HepG2 (cell line): Measurements from ENCODE around the gene HINT2. TPM values are rescaled to one million over a fixed set of nuclear protein-coding genes. Genes with fewer than 3 reads are reported as not detected.

Experiments used
- ATAC-seq: fragments of 200-7000 bp; cut with Tn5 transposase; 3 replicates; pipeline ENCODE4 v1.9.1; 2020; ENCODE audit warnings: mild to moderate bottlenecking, moderate library complexity
- BruUV-seq: library from RNA; stranded (reverse); fragments of 400-500 nt; replicated peaks from 2 replicates; lab custom pipeline; 2021; lab: Mats Ljungman, UMichigan
- CTCF ChIA-PET: fragments of 300-600 bp; formaldehyde crosslinking; extraction: SDS; loops from one replicate; lab custom pipeline; 2021; ENCODE audit warnings: low total read pairs, inconsistent platforms, low intra/inter-chr PET ratio; lab: Yijun Ruan, JAX
- POLR2A ChIA-PET: fragments of 350-600 bp; sonication (Branson Sonifier 250); formaldehyde crosslinking; loops from one replicate; lab custom pipeline; 2020; ENCODE audit warnings: antibody characterized with exemption, inconsistent platforms; lab: Yijun Ruan, JAX
- DNase-seq: peaks from one replicate; pipeline ENCODE4 v3.0.0-alpha.2; 2015; ENCODE audit warnings: low spot score
- FAIRE-seq: peaks from 3 replicates; lab custom pipeline; 2011; peaks lifted over from hg19 to GRCh38; lab: Jason Lieb, UNC
- H2AFZ ChIP-seq: one replicate; pipeline ENCODE4 v1.6.1; 2011; ENCODE audit warnings: low read length, inconsistent platforms
- H3K27ac ChIP-seq: fragments of 300-600 bp; 3 replicates; pipeline ENCODE4 v1.8.0; 2011; ENCODE audit warnings: mixed run types, mild to moderate bottlenecking, mixed read lengths, low read length, inconsistent platforms; ENCODE audit not compliant: insufficient read depth; ENCODE audit errors: extremely low read length
- H3K27me3 ChIP-seq, 2 experiments: fragments of 200-600 bp in 1 of 2; 2 replicates in 1 of 2; 3 replicates in 1 of 2; pipeline versions ENCODE4 v1.6.0 to v1.8.0; 2011; ENCODE audit warnings: low read length in 2 of 2, mild to moderate bottlenecking in 2 of 2, moderate library complexity in 2 of 2, inconsistent platforms in 1 of 2; ENCODE audit not compliant: insufficient read depth in 2 of 2, control insufficient read depth in 1 of 2
- H3K36me3 ChIP-seq, 2 experiments: fragments of 200-600 bp in 1 of 2; replicated peaks in 1 of 2; 2 replicates in 1 of 2; 3 replicates in 1 of 2; pipeline versions ENCODE4 v1.5.1 to v1.8.0; 2011; ENCODE audit warnings: low read length in 2 of 2, inconsistent platforms in 1 of 2; ENCODE audit not compliant: insufficient read depth in 2 of 2, control insufficient read depth in 1 of 2
- H3K4me1 ChIP-seq: 2 replicates; pipeline ENCODE4 v1.5.1; 2012; ENCODE audit warnings: low read length, inconsistent platforms; ENCODE audit not compliant: insufficient read depth
- H3K4me2 ChIP-seq: 2 replicates; pipeline ENCODE4 v1.6.0; 2011; ENCODE audit warnings: low read depth, low read length, inconsistent platforms
- H3K4me3 ChIP-seq, 3 experiments: fragments of 200-600 bp in 1 of 3; sonication (generic), shearing (Covaris generic) in 1 of 3; replicated peaks in 1 of 3; 2 replicates each; pipeline ENCODE4 v1.5.1; 2011 to 2016; ENCODE audit warnings: low read length in 3 of 3, inconsistent platforms in 2 of 3, low read depth in 2 of 3, mild to moderate bottlenecking in 2 of 3, control low read depth in 1 of 3, mixed read lengths in 1 of 3; ENCODE audit not compliant: insufficient read depth in 1 of 3
- H3K79me2 ChIP-seq: one replicate; pipeline ENCODE4 v1.6.1; 2011; ENCODE audit warnings: low read length, inconsistent platforms; ENCODE audit not compliant: insufficient read depth
- H3K9ac ChIP-seq: 2 replicates; pipeline ENCODE4 v1.6.0; 2011; ENCODE audit warnings: mild to moderate bottlenecking, low read depth, low read length, inconsistent platforms; ENCODE audit not compliant: insufficient read depth
- H3K9me3 ChIP-seq: 2 replicates; pipeline ENCODE4 v1.5.1; 2012; ENCODE audit warnings: mild to moderate bottlenecking, low read length
- H4K20me1 ChIP-seq: 2 replicates; pipeline ENCODE4 v1.6.0; 2011; ENCODE audit warnings: inconsistent platforms, mild to moderate bottlenecking, low read length, moderate library complexity; ENCODE audit not compliant: insufficient read depth
- ATF1 ChIP-seq: IDR thresholded peaks from 2 replicates; pipeline ENCODE4 v1.6.1; 2016; ENCODE audit warnings: mild to moderate bottlenecking, control low read depth
- CREM ChIP-seq, 2 experiments: sonication (generic) in 1 of 2; formaldehyde crosslinking in 1 of 2; IDR thresholded peaks; 2 replicates each; pipeline versions ENCODE4 v1.4.0 to v1.6.1; 2016 to 2020; ENCODE audit warnings: antibody characterized with exemption in 1 of 2, mild to moderate bottlenecking in 1 of 2, missing genetic modification reagents in 1 of 2
- GRHL1 ChIP-seq: sonication (generic); formaldehyde crosslinking; conservative IDR thresholded peaks from 2 replicates; pipeline ENCODE4 v1.8.0; 2022; ENCODE audit warnings: missing genetic modification reagents
- HHEX ChIP-seq: IDR thresholded peaks from 2 replicates; pipeline ENCODE4 v1.6.1; 2016; ENCODE audit warnings: control low read depth
- HNF1B ChIP-seq: sonication (generic); formaldehyde crosslinking; IDR thresholded peaks from 2 replicates; pipeline ENCODE4 v1.5.1; 2020; ENCODE audit warnings: mild to moderate bottlenecking, moderate library complexity, missing genetic modification reagents
- KDM1A ChIP-seq: IDR thresholded peaks from 2 replicates; pipeline ENCODE4 v1.6.1; 2016; ENCODE audit warnings: missing compliant biosample characterization
- KLF13 ChIP-seq: sonication (generic); formaldehyde crosslinking; IDR thresholded peaks from 2 replicates; pipeline ENCODE4 v1.4.0; 2020; ENCODE audit warnings: mild to moderate bottlenecking, missing genetic modification reagents
- MYC ChIP-seq: sonication (generic); formaldehyde crosslinking; IDR thresholded peaks from 2 replicates; pipeline ENCODE4 v1.9.0; 2021; ENCODE audit warnings: missing genetic modification reagents, borderline replicate concordance
- PRDM4 ChIP-seq: sonication (generic); formaldehyde crosslinking; IDR thresholded peaks from 2 replicates; pipeline ENCODE4 v1.9.0; 2021; ENCODE audit warnings: missing genetic modification reagents, borderline replicate concordance
- SKI ChIP-seq: fragments of 450-650 bp; IDR thresholded peaks from one replicate; pipeline ENCODE4 v1.6.1; 2018; ENCODE audit warnings: mild to moderate bottlenecking; ENCODE audit not compliant: partially characterized antibody
- SMARCE1 ChIP-seq: fragments of 450-650 bp; IDR thresholded peaks from 2 replicates; pipeline ENCODE4 v1.6.1; 2017; ENCODE audit warnings: borderline replicate concordance
- ZNF10 ChIP-seq: sonication (generic); formaldehyde crosslinking; IDR thresholded peaks from 2 replicates; pipeline ENCODE4 v1.4.0; 2020; ENCODE audit warnings: mild to moderate bottlenecking, low read depth, missing genetic modification reagents, borderline replicate concordance
- ZNF446 ChIP-seq: sonication (generic); formaldehyde crosslinking; IDR thresholded peaks from 2 replicates; pipeline ENCODE4 v1.5.0; 2020; ENCODE audit warnings: mild to moderate bottlenecking, missing genetic modification reagents
- ZNF549 ChIP-seq: sonication (generic); formaldehyde crosslinking; IDR thresholded peaks from 2 replicates; pipeline ENCODE4 v1.5.0; 2020; ENCODE audit warnings: missing genetic modification reagents
- WGBS: methylation state at CpG from one replicate; pipeline ENCODE4 v1.1.6; 2017; ENCODE audit warnings: low lambda C conversion rate; 5-methylcytosine and 5-hydroxymethylcytosine counted together
- in situ Hi-C: cut with HindIII; loops from 2 replicates; pipeline ENCODE4 v1.10.0; 2017; ENCODE audit warnings: low pct_unique_long_range_greater_than_20kb; ENCODE audit not compliant: extremely low pct_ligation_motif_present
- intact Hi-C: fragments of 100-400 bp; cut with micrococcal nuclease; formaldehyde crosslinking; loops from one replicate; pipeline ENCODE4 v1.10.0; 2022; ENCODE audit not compliant: unreplicated experiment
- polyA plus RNA-seq, 8 experiments: library from polyadenylated mRNA; depleted of rRNA in 3 of 8; stranded (reverse) in 7 of 8; unstranded in 1 of 8; fragments of >200 nt; fragmentation: Illumina TruSeq in 4 of 8; extraction: Trizol in 4 of 8; gene quantifications; 2 replicates each; pipeline versions ENCODE4 v1.2.1 to v1.2.3, GENCODE V29; 2011 to 2016; ENCODE audit warnings: low read depth in 4 of 8, missing spikeins in 1 of 8, mixed read lengths in 1 of 8; ENCODE audit not compliant: insufficient read depth in 1 of 8
- total RNA-seq, 5 experiments: library from RNA; depleted of rRNA; stranded (reverse); fragments of >200 nt; fragmentation: Illumina TruSeq; extraction: Trizol; gene quantifications; 2 replicates each; pipeline ENCODE4 v1.2.3, GENCODE V29; 2016; ENCODE audit warnings: low read depth in 1 of 5

HINT2 gene
- total and polyA plus RNA-seq, 2 of the 13 experiments (the other 11 are each of a cell fraction or from before 2014, with no cell fraction given): 37.9 to 56.2 TPM

GRCh38 chr9:35840881-35841644 lies 26.2 kb upstream of the HINT2 start:
- CTCF ChIA-PET: no interaction called here
- in situ Hi-C loops (no loop called here), intact Hi-C loops (no loop called here)
- Histone ChIP-seq H3K27me3 (no peaks in the 10 kb centered on the region; a peak in 1 of 5 replicates), H4K20me1 (no peaks in the 10 kb centered on the region), H3K4me2 (no peak overlapping the region), H3K36me3 (no peaks in the 10 kb centered on the region), H3K27ac (no peak overlapping the region), H3K79me2 (no peaks in the 10 kb centered on the region), H2AFZ (no peak overlapping the region), H3K4me3 (no peak overlapping the region), H3K9me3 (no peaks in the 10 kb centered on the region), H3K4me1 (peaks cover 15% of the 10 kb centered on the region), H3K9ac (no peak overlapping the region)
- FAIRE-seq (no peak), DNase-seq (no peak), ATAC-seq (peak; percentile 49)
- POLR2A ChIA-PET: no interaction called here
- 67% methylated on average over 12 of the region's 15 CpGs for WGBS
- BruUV-seq: no TSS peak
- TF ChIP-seq PRDM4 (CRISPR knock-in tag) (no peak), ZNF549 (no peak), CREM (IDR thresholded peaks at IDR 0.05) (no peak), CREM (CRISPR knock-in tag; IDR thresholded peaks at IDR 0.05) (no peak), KLF13 (CRISPR knock-in tag) (no peak), ATF1 (CRISPR knock-in tag) (no peak), ZNF10 (CRISPR knock-in tag) (no peak), ZNF446 (CRISPR knock-in tag) (no peak), MYC (CRISPR knock-in tag) (no peak), KDM1A (CRISPR knock-in tag) (no peak), GRHL1 (no peak), SKI (no peak), HNF1B (CRISPR knock-in tag) (no peak), HHEX (CRISPR knock-in tag) (no peak), SMARCE1 (no peak)
